ENCODE data around the gene RXRB.

RXRB gene

GRCh38 chr6:33173535-33174180 is 26.8 kb downstream of the RXRB start:
- Histone ChIP-seq H3K27ac (ENCODE audit: low read depth, low read length) (no peak overlapping the region), H3K4me2 (ENCODE audit: low read length) (no peak overlapping the region), H3K4me1 (ENCODE audit: control insufficient read depth, low read length) (peaks cover 5% of the 10 kb centered on the region; the same call in 1 of the 2 replicates), H3K9me3 (ENCODE audit: control insufficient read depth, insufficient read depth, low read length) (no peaks in the 10 kb centered on the region), H3F3A (ENCODE audit: control insufficient read depth, insufficient read depth) (no peaks in the 10 kb centered on the region), H3K36me3 (ENCODE audit: control insufficient read depth, low read length) (no peaks in the 10 kb centered on the region), H3K9me2 (replicated peaks; ENCODE audit: control insufficient read depth, low read length) (no peaks in the 10 kb centered on the region), H3K27me3 (ENCODE audit: control insufficient read depth, low read length) (peaks cover 19% of the 10 kb centered on the region), H4K20me1 (ENCODE audit: control insufficient read depth, insufficient read depth, low read depth, low read length) (no peaks in the 10 kb centered on the region), H3K79me2 (ENCODE audit: control insufficient read depth, low read length) (no peaks in the 10 kb centered on the region), H3K4me3 (ENCODE audit: low read length) (no peak overlapping the region)
- TF ChIP-seq, protein P1, sequence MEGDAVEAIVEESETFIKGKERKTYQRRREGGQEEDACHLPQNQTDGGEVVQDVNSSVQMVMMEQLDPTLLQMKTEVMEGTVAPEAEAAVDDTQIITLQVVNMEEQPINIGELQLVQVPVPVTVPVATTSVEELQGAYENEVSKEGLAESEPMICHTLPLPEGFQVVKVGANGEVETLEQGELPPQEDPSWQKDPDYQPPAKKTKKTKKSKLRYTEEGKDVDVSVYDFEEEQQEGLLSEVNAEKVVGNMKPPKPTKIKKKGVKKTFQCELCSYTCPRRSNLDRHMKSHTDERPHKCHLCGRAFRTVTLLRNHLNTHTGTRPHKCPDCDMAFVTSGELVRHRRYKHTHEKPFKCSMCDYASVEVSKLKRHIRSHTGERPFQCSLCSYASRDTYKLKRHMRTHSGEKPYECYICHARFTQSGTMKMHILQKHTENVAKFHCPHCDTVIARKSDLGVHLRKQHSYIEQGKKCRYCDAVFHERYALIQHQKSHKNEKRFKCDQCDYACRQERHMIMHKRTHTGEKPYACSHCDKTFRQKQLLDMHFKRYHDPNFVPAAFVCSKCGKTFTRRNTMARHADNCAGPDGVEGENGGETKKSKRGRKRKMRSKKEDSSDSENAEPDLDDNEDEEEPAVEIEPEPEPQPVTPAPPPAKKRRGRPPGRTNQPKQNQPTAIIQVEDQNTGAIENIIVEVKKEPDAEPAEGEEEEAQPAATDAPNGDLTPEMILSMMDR (IDR thresholded peaks at IDR 0.05; ENCODE audit: low read depth, low read length, poor library complexity, severe bottlenecking): no peak
- TF ChIP-seq EZH2phosphoT487 (IDR thresholded peaks at IDR 0.05; ENCODE audit: borderline replicate concordance, low read length): no peak

DNA sequence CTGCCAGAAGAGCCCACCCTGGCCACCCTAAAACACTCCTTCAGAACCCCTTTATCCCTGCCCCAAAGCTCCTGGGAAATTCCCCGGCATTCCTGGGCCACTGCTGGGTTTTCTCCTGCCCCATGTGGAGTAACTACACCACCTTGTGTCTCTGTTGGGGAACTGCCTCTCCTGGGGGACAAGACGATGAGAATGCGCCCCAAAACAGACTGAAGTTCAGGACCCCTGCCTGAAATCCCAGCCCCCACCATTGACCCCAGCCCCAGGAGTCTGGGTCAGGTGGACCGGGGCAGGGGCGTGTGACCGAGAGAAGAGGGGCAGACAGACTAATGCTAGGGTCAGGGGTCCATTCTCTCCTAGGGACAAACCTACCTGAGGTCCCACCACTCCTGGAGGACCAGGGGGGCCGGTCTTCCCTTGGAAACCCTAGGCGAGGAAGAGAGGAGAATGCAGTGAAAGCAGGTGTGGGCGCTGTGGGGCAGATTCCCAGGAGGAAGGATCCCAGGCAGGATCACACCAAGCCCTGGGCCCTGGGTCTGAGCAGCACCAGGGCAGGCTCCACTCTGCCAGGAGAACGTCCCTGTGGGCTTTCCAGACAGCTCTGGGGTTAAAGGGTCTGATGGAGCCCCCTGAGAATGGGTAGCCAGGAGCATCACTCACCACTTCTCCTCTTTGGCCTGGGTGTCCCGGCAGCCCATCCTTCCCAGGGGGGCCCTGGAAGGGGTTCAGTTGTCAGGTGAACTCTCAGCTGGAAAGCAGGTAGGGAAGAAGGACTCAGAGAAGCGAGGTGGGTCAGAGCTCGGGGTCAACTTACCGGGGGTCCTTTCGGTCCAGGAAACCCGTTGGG is 27.6 kb downstream of the RXRB start:
- Histone ChIP-seq H3F3A (ENCODE audit: control insufficient read depth, insufficient read depth) (no peaks in the 10 kb centered on the region), H4K20me1 (ENCODE audit: control insufficient read depth, insufficient read depth, low read depth, low read length) (no peaks in the 10 kb centered on the region), H3K27me3 (ENCODE audit: control insufficient read depth, low read length) (peaks cover 19% of the 10 kb centered on the region), H3K79me2 (ENCODE audit: control insufficient read depth, low read length) (no peaks in the 10 kb centered on the region), H3K4me3 (ENCODE audit: low read length) (no peak overlapping the region), H3K9me3 (ENCODE audit: control insufficient read depth, insufficient read depth, low read length) (no peaks in the 10 kb centered on the region), H3K36me3 (ENCODE audit: control insufficient read depth, low read length) (no peaks in the 10 kb centered on the region), H3K4me2 (ENCODE audit: low read length) (no peak overlapping the region), H3K4me1 (ENCODE audit: control insufficient read depth, low read length) (peaks cover 5% of the 10 kb centered on the region; the same call in 1 of the 2 replicates), H3K27ac (ENCODE audit: low read depth, low read length) (no peak overlapping the region), H3K9me2 (replicated peaks; ENCODE audit: control insufficient read depth, low read length) (no peaks in the 10 kb centered on the region)
- no peak for TF ChIP-seq EZH2phosphoT487 (IDR thresholded peaks at IDR 0.05; ENCODE audit: borderline replicate concordance, low read length)
- TF ChIP-seq, protein P1 (IDR thresholded peaks at IDR 0.05; ENCODE audit: low read depth, low read length, poor library complexity, severe bottlenecking): peak; percentile 76

DNA sequence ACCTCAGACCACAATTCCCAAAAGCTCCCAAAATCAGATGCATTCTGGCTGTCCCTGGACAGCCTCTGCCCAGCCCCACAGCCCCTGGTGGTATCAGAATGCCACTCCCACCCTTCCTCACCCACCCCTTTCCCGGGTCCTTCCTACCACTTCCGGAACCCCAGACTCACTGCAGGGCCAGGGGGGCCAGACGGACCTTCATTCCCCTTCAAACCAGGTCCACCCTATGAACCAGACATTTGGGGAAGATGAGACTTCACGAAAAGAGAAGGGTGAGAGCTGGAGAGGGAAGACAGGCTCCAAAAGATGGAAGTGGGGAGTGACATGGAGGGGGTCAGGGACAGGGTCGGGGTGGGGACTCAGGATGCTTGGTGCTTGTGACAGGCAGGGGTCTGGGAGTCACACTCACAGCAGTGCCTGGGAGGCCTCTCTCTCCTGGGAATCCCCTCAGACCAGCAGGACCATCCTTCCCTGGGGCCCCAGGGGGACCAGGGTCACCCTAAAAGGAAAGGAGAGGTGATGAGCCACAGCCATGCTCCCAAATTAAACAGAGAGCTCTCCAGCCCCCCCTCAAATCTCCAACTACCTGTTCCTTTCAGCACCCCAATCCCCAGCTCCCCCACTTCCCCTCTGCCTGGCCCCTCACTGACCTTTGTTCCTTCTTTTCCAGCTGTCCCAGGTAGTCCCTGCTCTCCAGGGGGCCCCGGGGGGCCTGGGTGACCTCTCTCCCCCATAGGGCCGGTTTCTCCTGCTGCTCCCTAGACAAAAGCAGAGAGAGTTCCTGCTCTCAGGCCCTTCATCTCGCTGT is 28.4 kb downstream of the RXRB start:
- Histone ChIP-seq H3F3A (ENCODE audit: control insufficient read depth, insufficient read depth) (no peaks in the 10 kb centered on the region), H3K27me3 (ENCODE audit: control insufficient read depth, low read length) (peaks cover 19% of the 10 kb centered on the region), H3K27ac (ENCODE audit: low read depth, low read length) (no peak overlapping the region), H3K36me3 (ENCODE audit: control insufficient read depth, low read length) (no peaks in the 10 kb centered on the region), H3K4me1 (ENCODE audit: control insufficient read depth, low read length) (peaks cover 5% of the 10 kb centered on the region; the same call in 1 of the 2 replicates), H3K4me2 (ENCODE audit: low read length) (no peak overlapping the region), H3K9me3 (ENCODE audit: control insufficient read depth, insufficient read depth, low read length) (no peaks in the 10 kb centered on the region), H3K4me3 (ENCODE audit: low read length) (no peak overlapping the region), H3K9me2 (replicated peaks; ENCODE audit: control insufficient read depth, low read length) (no peaks in the 10 kb centered on the region), H3K79me2 (ENCODE audit: control insufficient read depth, low read length) (no peaks in the 10 kb centered on the region), H4K20me1 (ENCODE audit: control insufficient read depth, insufficient read depth, low read depth, low read length) (no peaks in the 10 kb centered on the region)
- TF ChIP-seq, protein P1 (IDR thresholded peaks at IDR 0.05; ENCODE audit: low read depth, low read length, poor library complexity, severe bottlenecking): no peak
- TF ChIP-seq EZH2phosphoT487 (IDR thresholded peaks at IDR 0.05; ENCODE audit: borderline replicate concordance, low read length): no peak
